Activated CD4-positive, alpha-beta T cell treated with anti-CD3 and anti-CD28 coated beads, Interleukin-2, Interleukin-4, amounts not matched to agents 100 ng/mL and 50 ng/mL, durations not matched to agents 16 hours and 8 hours (primary cell): ENCODE results near the gene ERICH4.
"Not testable (repeated sequence)": the region's sequence is repeated elsewhere in the genome, so short reads cannot be mapped to it uniquely, and the experiment has no call there.

Experiments used
- DNase-seq: peaks from one replicate; pipeline ENCODE4 v3.0.0-alpha.2; 2020; ENCODE audit warnings: low spot score

Gene ERICH4

GRCh38 chr19:41478875-41479756 lies 36.2 kb downstream of the ERICH4 start:
- no peak for DNase-seq

GRCh38 chr19:41479757-41480191 lies 36.8 kb downstream of the ERICH4 start:
- no peak for DNase-seq

- no peak for DNase-seq
These were observed 37.4 kb downstream of the ERICH4 start for GRCh38 chr19:41480336-41480735.

GRCh38 chr19:41484822-41485221 lies 41.9 kb downstream of the ERICH4 start:
- no peak for DNase-seq

GRCh38 chr19:41486953-41487352 lies 44.0 kb downstream of the ERICH4 start:
- not testable (repeated sequence) for DNase-seq

- DNase-seq = no peak
These were observed 49.9 kb downstream of the ERICH4 start for GRCh38 chr19:41492843-41493242.
